HL-60/S4 treated with phorbol 12-myristate 13-acetate at 8.2 ng/mL for 4 days and 3 days (cell line): ENCODE data around the gene SLC38A11.
"Not testable (repeated sequence)": the region's sequence is repeated elsewhere in the genome, so short reads cannot be mapped to it uniquely, and the experiment has no call there.

Experiments
- in situ Hi-C: fragments of 300-500 bp; cut with MboI; formaldehyde crosslinking; loops from 2 replicates; pipeline ENCODE4 v1.15.0; 2022; ENCODE audit warnings: low sequenced_read_pairs

The SLC38A11 gene, protein sequence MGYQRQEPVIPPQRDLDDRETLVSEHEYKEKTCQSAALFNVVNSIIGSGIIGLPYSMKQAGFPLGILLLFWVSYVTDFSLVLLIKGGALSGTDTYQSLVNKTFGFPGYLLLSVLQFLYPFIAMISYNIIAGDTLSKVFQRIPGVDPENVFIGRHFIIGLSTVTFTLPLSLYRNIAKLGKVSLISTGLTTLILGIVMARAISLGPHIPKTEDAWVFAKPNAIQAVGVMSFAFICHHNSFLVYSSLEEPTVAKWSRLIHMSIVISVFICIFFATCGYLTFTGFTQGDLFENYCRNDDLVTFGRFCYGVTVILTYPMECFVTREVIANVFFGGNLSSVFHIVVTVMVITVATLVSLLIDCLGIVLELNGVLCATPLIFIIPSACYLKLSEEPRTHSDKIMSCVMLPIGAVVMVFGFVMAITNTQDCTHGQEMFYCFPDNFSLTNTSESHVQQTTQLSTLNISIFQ

GRCh38 chr2:164954954-164955701 is at the start of gene SLC38A11:
Gene SLC38A11, minus strand, starts transcription at chr2:164955525. Its CDS starts 278 bp downstream, at chr2:164955247.
- in situ Hi-C loops = no loop called here

DNA sequence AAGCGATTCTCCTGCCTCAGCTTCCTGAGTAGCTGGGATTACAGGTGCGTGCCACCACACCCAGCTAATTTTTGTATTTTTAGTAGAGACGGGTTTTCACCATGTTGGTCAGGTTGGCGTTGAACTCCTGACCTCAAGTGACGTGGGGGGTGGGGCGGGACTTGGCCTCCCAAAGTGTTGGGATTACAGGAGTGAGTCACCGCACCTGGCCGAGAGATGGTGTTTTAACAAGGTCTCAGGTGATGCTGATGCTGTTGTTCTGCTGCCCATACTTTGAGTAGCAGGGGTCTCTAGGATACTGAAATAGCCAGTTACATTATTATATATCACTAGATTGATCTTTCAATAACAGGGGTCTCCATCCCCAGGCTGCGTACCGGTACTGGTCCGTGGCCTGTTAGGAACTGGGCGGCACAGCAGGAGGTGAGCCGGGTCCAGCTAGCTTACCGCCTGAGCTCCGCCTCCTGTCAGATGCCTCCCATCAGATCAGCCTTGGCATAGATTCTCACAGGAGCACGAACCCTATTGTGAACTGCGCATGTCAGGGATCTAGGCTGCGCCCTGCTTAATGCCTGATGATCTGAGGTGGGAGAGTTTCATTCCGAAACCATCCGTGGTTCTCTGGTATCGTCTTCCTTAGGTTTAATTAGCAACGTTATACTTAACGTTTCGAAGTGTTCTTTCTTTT is 48.3 kb upstream of the SLC38A11 start:
- in situ Hi-C loops = no loop called here

DNA sequence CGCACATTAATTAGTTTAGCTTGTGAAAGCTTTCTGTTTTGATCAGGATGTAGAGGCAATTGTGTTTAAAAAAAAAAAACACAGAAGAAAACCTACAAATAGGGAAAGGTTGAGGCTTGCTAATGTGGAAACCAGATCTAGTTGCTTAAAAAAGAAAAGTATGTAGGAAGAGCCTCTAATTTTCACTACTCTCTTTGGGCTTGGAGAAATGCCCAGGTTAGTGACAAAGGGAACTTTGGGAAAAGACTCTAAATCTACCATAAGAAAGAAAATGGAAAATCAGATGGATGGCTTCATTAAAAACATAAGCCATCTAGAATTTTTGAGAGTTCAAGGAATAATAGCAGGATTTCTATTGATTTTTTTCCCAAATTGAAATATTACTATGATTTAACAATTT is 47.3 kb upstream of the SLC38A11 start:
- in situ Hi-C loops = no loop called here

DNA sequence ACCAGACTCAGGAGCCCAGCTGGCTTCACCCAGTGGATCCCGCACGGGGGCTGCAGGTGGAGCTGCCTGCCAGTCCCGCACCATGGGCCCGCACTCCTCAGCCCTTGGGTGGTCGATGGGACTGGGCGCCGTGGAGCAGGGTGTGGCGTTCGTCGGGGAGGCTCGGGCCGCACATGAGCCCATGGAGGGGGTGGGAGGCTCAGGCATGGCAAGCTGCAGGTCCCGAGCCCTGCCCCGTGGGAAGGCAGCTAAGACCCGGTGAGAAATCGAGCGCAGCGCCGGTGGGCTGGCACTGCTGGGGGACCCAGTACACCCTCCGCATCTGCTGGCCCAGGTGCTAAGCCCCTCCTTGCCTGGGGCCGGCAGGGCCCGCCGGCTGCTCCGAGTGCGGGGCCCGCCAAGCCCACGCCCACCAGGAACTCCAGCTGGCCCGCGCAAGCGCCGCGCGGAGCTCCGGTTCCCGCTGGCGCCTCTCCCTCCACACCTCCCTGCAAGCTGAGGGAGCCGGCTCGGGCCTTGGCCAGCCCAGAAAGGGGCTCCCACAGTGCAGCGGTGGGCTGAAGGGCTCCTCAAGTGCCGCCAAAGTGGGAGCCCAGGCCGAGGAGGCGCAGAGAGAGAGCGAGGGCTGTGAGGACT is 39.5 kb upstream of the SLC38A11 start:
- in situ Hi-C loops = not testable (repeated sequence)

- in situ Hi-C loops = no loop called here
Observed at GRCh38 chr2:164993287-164994016, 38.1 kb upstream of the SLC38A11 start.

DNA sequence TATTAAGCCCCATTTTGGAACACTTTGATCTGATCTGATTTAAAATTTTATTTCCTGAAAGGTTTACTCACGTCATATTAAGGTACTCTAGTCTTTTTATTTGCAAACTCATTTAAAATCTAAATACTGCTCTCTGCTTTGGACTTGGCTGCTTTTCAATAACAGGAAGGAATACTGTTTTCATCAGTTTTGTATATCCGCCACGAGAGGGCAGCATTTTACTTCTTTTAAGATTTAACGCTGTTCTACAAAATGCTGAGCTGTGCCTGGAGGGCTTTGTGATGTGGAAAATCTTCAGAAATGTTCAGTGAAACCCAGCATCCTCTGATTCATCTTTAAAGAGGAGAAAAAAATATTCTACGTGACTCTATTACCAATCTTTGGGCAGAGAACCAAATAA is 37.5 kb upstream of the SLC38A11 start:
- in situ Hi-C loops = no loop called here

DNA sequence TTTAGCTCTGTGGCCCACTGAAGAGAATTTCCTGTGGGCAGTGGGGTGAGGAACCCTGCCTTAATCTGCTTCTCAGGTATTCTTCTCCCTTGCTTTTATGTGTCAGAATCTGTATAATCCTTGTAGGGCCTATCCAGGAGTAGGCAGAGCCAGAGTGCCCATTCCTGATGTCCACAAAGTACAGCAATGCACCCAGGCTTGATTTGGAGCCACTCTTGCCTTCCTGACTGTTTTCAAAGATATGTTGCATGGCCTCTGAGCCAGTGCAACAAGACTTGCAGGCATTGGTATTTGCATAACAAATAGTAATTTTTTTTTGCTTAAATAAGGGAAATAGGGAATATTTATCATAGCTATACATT is 36.7 kb upstream of the SLC38A11 start:
- in situ Hi-C loops = not testable (repeated sequence)

DNA sequence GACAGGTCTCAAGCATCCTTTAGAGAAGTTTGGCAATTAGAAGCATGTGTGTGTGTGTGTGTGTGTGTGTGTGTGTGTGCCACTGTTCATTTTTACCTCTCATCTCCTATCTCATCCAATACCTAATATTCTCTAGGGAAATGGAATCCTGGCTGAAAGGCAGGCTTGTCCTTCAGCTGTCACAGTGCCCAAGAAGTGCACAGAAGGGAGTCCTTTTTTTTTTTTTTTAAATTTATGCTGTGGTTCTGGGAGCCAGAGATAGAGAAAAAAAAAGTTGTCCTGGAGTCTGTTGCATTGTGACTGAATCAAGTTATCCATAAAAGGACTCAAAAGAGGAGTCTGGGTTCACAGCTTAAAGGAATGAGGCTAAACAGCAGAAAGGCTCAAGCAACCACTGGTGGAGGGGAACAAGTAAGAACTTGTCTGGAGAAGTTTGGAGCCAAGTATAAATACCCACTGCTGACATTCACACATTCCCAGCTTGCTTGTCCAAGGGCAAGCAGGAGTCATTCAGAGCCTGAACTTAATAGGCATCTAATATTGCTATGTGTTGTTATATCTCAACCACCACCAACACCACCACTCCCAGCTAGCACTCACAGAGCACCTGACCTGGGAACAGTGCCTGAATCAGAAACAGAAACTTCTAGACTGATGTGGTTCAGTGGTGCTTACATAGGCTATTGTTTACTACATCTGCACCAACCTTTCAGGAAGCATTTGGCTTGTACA is 36.2 kb upstream of the SLC38A11 start:
- in situ Hi-C loops = not testable (repeated sequence)

DNA sequence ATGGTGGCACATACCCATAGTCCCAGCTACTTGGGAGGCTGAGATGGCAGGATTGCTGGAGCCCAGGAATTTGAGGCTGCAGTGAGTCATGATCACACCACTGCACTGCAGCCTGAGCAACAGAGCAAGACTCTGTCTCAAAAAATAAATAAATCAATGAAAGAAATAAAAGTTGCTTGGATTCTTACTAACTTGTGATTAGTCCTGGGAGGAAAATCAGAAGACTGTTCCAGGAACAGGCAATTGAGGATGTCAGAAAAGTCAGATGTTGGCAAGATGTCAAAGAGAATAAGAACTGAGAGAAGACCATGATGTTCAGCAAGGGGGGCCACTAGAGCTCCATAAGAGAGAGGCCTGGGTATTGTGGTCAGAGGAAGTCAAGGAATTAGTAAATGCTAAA is 35.6 kb upstream of the SLC38A11 start:
- in situ Hi-C loops = not testable (repeated sequence)

DNA sequence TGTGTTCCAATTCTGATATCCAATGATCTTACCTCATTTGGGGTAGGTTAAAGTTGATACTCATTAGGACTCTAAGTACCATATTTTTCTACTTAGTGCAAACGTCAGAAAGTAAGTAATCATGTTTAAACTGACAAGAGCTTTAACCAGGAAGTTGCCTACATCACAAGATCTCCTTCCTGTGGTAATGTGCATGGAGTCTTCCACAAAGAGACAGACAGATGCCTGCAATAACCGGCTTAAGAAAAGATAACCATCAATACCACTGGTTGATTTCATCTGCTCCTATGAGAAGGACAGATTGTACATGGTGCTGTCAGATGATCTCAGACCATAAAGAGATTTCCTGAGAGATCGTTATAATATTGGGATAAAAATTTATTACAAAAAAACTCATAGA is 33.5 kb upstream of the SLC38A11 start:
- in situ Hi-C loops = not testable (repeated sequence)

DNA sequence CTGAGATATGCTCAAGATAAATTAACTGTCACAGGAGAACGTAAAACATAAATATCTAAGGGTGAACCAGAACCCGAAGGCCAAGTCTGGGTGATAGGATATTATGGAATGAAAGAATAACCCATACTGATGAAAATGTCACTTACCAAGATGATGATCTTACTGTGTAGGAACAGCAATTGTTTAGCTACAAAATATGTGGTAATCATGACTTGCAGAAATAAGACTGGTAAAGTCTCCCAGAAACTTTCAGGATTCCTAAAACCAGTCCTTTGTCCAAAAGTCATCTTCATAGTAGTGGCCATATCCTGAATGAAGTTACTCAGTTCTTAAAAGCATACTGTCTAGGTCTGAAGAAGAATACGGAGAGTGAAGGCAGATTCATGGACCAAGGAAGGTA is 30.7 kb upstream of the SLC38A11 start:
- in situ Hi-C loops = not testable (repeated sequence)

DNA sequence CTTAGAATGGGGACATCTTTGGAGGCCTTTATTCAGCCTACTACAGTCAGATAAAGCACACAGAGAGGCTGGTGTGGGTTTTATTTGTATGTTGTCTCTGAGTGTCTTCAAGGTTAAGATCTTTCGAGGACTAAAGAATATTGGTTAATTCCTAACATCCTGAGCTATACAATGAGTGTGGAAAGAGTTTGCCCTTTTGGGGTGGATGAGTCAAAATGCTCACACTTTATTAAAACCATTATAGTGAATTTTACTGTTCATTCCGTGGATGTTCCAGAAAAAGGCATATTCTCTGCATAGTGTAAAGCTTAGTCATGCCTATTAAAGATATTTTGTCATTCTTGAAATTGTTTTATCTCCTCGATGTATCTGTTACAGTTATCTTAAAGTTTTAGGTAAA is 29.1 kb upstream of the SLC38A11 start:
- in situ Hi-C loops = no loop called here

GRCh38 chr2:164981217-164981990 is 26.1 kb upstream of the SLC38A11 start:
- in situ Hi-C loops = no loop called here

DNA sequence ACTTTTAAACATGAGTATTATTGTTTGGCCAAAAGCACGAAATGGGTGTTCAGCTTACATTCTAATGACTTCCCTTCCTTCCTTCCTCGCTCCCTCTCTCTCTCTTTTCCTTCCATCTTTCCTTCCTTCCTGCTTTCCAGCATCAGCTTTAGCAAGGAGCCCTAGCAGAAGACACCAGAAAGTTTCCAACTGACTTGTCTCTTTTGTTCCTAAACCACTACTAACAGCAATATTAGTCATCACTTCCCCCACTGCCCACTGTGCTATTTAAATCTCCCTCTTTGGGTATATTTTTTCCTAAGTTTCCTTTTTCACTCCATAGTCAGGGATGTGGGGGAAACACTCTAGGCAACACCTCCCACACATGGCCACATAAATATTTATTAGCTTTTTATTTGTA is 25.4 kb upstream of the SLC38A11 start:
- in situ Hi-C loops = not testable (repeated sequence)

DNA sequence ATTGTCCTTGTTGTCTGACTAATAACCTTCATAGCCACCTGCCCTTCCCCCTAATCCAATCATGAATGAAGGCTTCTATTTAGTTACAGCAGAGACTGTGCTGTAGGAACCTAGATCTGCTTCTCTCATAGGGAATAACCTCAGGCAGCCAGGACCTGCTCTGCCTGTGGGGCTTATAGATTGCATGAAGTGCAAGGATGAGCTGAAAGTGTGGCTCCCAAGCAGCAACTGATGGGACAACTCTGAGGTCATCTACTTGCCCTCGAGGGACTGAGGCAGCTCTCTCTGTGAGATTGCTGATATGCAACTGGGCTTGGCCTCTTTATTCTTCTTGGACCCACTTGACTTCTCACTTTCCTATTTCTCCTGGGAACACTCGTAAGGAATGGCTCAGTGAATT is 23.8 kb upstream of the SLC38A11 start:
- in situ Hi-C loops = no loop called here

- in situ Hi-C loops = not testable (repeated sequence)
Observed at GRCh38 chr2:164976875-164977470, 21.6 kb upstream of the SLC38A11 start.

DNA sequence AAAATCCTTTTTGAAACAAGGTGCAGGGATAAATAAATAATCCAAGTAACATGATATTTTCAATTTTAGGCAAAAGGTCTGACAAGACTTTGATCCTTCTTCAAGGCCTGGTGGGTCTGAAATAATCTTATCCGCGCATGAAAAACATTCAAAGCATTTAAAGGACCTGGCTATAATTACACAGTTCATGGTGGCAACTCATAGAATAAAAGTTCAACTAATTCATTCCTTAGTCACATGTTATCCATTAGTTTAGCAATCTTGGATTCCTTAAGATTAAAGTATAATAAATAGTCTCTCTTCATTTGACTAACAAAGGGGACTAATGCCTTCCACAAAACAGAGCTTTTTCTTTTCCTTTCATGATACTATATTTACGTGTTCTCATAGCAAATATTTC is 21.0 kb upstream of the SLC38A11 start:
- in situ Hi-C loops = no loop called here

DNA sequence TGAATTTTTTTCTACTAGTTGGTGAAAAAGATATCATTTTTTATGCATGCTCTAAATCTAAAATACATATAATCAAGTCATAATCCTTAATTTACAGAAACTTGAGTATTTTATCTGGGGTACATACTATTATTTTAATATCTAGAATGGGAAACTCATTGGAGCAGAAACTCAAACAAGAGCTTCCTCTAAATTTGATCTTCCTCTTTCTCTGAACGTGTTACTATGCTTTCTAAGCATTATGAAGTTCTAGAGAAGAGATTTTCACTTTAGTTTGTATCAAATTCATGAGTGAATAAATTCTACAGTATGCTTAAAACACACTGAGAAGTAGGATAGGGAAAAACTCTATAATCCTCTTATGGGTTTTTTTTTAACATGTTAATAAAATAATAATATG is 20.6 kb upstream of the SLC38A11 start:
- in situ Hi-C loops = no loop called here

GRCh38 chr2:164974221-164974620 is 18.9 kb upstream of the SLC38A11 start:
- in situ Hi-C loops = no loop called here
